SK-N-SH treated with all-trans-retinoic acid at 6 μM for 48 hours (cell line): ENCODE measurements around the gene KCNK3.

Experiments used
- ATAC-seq: fragments of 200-7000 bp; cut with Tn5 transposase; 3 replicates; pipeline ENCODE4 v1.9.1; 2020; ENCODE audit warnings: mild to moderate bottlenecking, moderate library complexity
- ARNTL ChIP-seq: fragments of 450-650 bp; formaldehyde crosslinking; IDR thresholded peaks from 2 replicates; pipeline ENCODE4 v1.5.0; 2020; ENCODE audit warnings: low read depth, mild to moderate bottlenecking, moderate library complexity, borderline replicate concordance
- BACH2 ChIP-seq: fragments of 250-450 bp; sonication (Bioruptor Pico); IDR thresholded peaks from 2 replicates; pipeline ENCODE4 v1.9.0; 2021; ENCODE audit warnings: mild to moderate bottlenecking, borderline replicate concordance
- CSDC2 ChIP-seq: fragments of 250-450 bp; sonication (Bioruptor Pico); IDR thresholded peaks from 2 replicates; pipeline ENCODE4 v1.5.0; 2020; ENCODE audit warnings: mild to moderate bottlenecking, moderate library complexity
- CSRNP3 ChIP-seq: fragments of 250-450 bp; sonication (Bioruptor Pico); IDR thresholded peaks from 2 replicates; pipeline ENCODE4 v1.5.1; 2021; ENCODE audit warnings: mild to moderate bottlenecking, moderate library complexity
- ESRRG ChIP-seq: fragments of 250-450 bp; sonication (Bioruptor Pico); IDR thresholded peaks from 2 replicates; pipeline ENCODE4 v1.6.1; 2021; ENCODE audit warnings: mild to moderate bottlenecking
- GLIS3 ChIP-seq: fragments of 250-450 bp; sonication (Bioruptor Pico); IDR thresholded peaks from 2 replicates; pipeline ENCODE4 v1.5.0; 2020; ENCODE audit warnings: mild to moderate bottlenecking, moderate library complexity
- ISL1 ChIP-seq: fragments of 250-450 bp; sonication (Bioruptor Pico); IDR thresholded peaks from 2 replicates; pipeline ENCODE4 v2.1.2; 2022; ENCODE audit warnings: mild to moderate bottlenecking, moderate library complexity
- OSR1 ChIP-seq: fragments of 250-450 bp; sonication (Bioruptor Pico); IDR thresholded peaks from 2 replicates; pipeline ENCODE4 v1.8.0; 2022; ENCODE audit warnings: moderate library complexity, mild to moderate bottlenecking, inconsistent platforms
- PATZ1 ChIP-seq: fragments of 250-450 bp; sonication (Bioruptor Pico); IDR thresholded peaks from 2 replicates; pipeline ENCODE4 v1.8.0; 2020; ENCODE audit warnings: mild to moderate bottlenecking, moderate library complexity, borderline replicate concordance
- POU6F1 ChIP-seq: fragments of 250-450 bp; sonication (Bioruptor Pico); IDR thresholded peaks from 2 replicates; pipeline ENCODE4 v1.8.0; 2021; ENCODE audit warnings: low read depth, mild to moderate bottlenecking, moderate library complexity, borderline replicate concordance
- PPARA ChIP-seq: fragments of 250-450 bp; sonication (Bioruptor Pico); IDR thresholded peaks from 2 replicates; pipeline ENCODE4 v1.5.0; 2020; ENCODE audit warnings: mild to moderate bottlenecking, borderline replicate concordance
- RARB ChIP-seq: fragments of 250-450 bp; sonication (Bioruptor Pico); IDR thresholded peaks from 2 replicates; pipeline ENCODE4 v1.8.0; 2021; ENCODE audit warnings: mild to moderate bottlenecking, moderate library complexity
- SNAI2 ChIP-seq: fragments of 250-450 bp; sonication (Bioruptor Pico); IDR thresholded peaks from 2 replicates; pipeline ENCODE4 v1.5.0; 2020; ENCODE audit warnings: mild to moderate bottlenecking, moderate library complexity
- TOX ChIP-seq: fragments of 250-450 bp; sonication (Bioruptor Pico); IDR thresholded peaks from 2 replicates; pipeline ENCODE4 v1.8.0; 2021; ENCODE audit warnings: mild to moderate bottlenecking, moderate library complexity, borderline replicate concordance
- TSHZ2 ChIP-seq: fragments of 250-450 bp; sonication (Bioruptor Pico); IDR thresholded peaks from 2 replicates; pipeline ENCODE4 v1.5.0; 2020; ENCODE audit warnings: mild to moderate bottlenecking, moderate library complexity
- ZC3H10 ChIP-seq: fragments of 250-450 bp; sonication (Bioruptor Pico); IDR thresholded peaks from 2 replicates; pipeline ENCODE4 v1.5.1; 2021; ENCODE audit warnings: mild to moderate bottlenecking, moderate library complexity
- ZFP3 ChIP-seq: fragments of 250-450 bp; sonication (Bioruptor Pico); IDR thresholded peaks from 2 replicates; pipeline ENCODE4 v1.5.0; 2020; ENCODE audit warnings: mild to moderate bottlenecking, moderate library complexity
- ZFP30 ChIP-seq: fragments of 450-650 bp; formaldehyde crosslinking; IDR thresholded peaks from 2 replicates; pipeline ENCODE4 v1.5.0; 2022; ENCODE audit warnings: mild to moderate bottlenecking, moderate library complexity
- ZNF565 ChIP-seq: fragments of 450-650 bp; formaldehyde crosslinking; conservative IDR thresholded peaks from 2 replicates; pipeline ENCODE4 v1.5.0; 2020; ENCODE audit warnings: low read depth, mild to moderate bottlenecking, moderate library complexity
- ZNF70 ChIP-seq: fragments of 450-650 bp; formaldehyde crosslinking; IDR thresholded peaks from 2 replicates; pipeline ENCODE4 v1.5.0; 2020; ENCODE audit warnings: mild to moderate bottlenecking, moderate library complexity
- TF ChIP-seq, protein P1 (sequence below): fragments of 250-450 bp; sonication (Bioruptor Pico); IDR thresholded peaks from 2 replicates; pipeline ENCODE4 v1.5.1; 2020; ENCODE audit warnings: low read depth, mild to moderate bottlenecking, moderate library complexity

The KCNK3 gene

GRCh38 chr2:26724784-26725520, 32.4 kb downstream of the KCNK3 start (continued):
- TF ChIP-seq RARB (CRISPR knock-in tag) (no peak), ARNTL (CRISPR knock-in tag) (no peak), ZNF70 (CRISPR knock-in tag) (no peak)

GRCh38 chr2:26725521-26725820, 32.9 kb downstream of the KCNK3 start:
- no peak for ATAC-seq
- TF ChIP-seq ZNF565 (CRISPR knock-in tag) (no peak), ZNF70 (CRISPR knock-in tag) (no peak), ZFP30 (CRISPR knock-in tag) (no peak)

- no peak for TF ChIP-seq OSR1
- TF ChIP-seq ZC3H10 (CRISPR knock-in tag), result no peak
- TF ChIP-seq TOX (CRISPR knock-in tag), result no peak
- no peak for TF ChIP-seq PPARA (CRISPR knock-in tag)
Measured at GRCh38 chr2:26726228-26726627, 33.7 kb downstream of the KCNK3 start.

GRCh38 chr2:26727641-26728561, 35.4 kb downstream of the KCNK3 start:
- no peak for ATAC-seq
- TF ChIP-seq OSR1 (no peak), BACH2 (CRISPR knock-in tag) (no peak), POU6F1 (CRISPR knock-in tag) (no peak), CSDC2 (CRISPR knock-in tag) (no peak)
- TF ChIP-seq, protein P1, sequence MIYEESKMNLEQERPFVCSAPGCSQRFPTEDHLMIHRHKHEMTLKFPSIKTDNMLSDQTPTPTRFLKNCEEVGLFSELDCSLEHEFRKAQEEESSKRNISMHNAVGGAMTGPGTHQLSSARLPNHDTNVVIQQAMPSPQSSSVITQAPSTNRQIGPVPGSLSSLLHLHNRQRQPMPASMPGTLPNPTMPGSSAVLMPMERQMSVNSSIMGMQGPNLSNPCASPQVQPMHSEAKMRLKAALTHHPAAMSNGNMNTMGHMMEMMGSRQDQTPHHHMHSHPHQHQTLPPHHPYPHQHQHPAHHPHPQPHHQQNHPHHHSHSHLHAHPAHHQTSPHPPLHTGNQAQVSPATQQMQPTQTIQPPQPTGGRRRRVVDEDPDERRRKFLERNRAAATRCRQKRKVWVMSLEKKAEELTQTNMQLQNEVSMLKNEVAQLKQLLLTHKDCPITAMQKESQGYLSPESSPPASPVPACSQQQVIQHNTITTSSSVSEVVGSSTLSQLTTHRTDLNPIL (CRISPR knock-in tag), result no peak

More at GRCh38 chr2:26726228-26726627, 33.7 kb downstream of the KCNK3 start:
- ATAC-seq, result no peak

- no peak for ATAC-seq
- TF ChIP-seq TOX (CRISPR knock-in tag) (no peak), ESRRG (CRISPR knock-in tag) (no peak), BACH2 (CRISPR knock-in tag) (no peak), ZNF565 (CRISPR knock-in tag) (no peak), OSR1 (no peak), ISL1 (no peak), PPARA (CRISPR knock-in tag) (no peak), SNAI2 (CRISPR knock-in tag) (no peak), CSDC2 (CRISPR knock-in tag) (no peak), ZFP3 (no peak), ARNTL (CRISPR knock-in tag) (no peak), ZC3H10 (CRISPR knock-in tag) (no peak), PATZ1 (CRISPR knock-in tag) (no peak), ZFP30 (CRISPR knock-in tag) (no peak), RARB (CRISPR knock-in tag) (no peak), TSHZ2 (CRISPR knock-in tag) (no peak), GLIS3 (no peak), CSRNP3 (CRISPR knock-in tag) (no peak), POU6F1 (CRISPR knock-in tag) (no peak)
Measured at GRCh38 chr2:26729311-26729710, 36.8 kb downstream of the KCNK3 start.
